ENCODE results near the gene PROSER3. TPM values are rescaled to one million over a fixed set of nuclear protein-coding genes. Genes with fewer than 3 reads are reported as not detected.
A peak's percentile ranks its signal among the peaks of the same experiment; 100 is the strongest.

Gene PROSER3
- total and polyA plus RNA-seq, 9 of the 15 experiments (the other 6 are each of a cell fraction or from before 2014, with no cell fraction given) = 1.0 to 39.5 (median 5.1) TPM

GRCh38 chr19:35715981-35716800 is 41.8 kb upstream of the PROSER3 start:
- no peaks in the 10 kb centered on the region for H3K9me3 ChIP-seq (replicated peaks; ENCODE audit: control insufficient read depth, insufficient read depth, low read depth, low read length)
- no peaks in the 10 kb centered on the region for H3K9me1 ChIP-seq (ENCODE audit: control insufficient read depth, insufficient read depth, low read length)
- in situ Hi-C loops (cut with MboI) = no loop called here
- CTCF ChIA-PET (ENCODE audit: low intra/inter-chr PET ratio) = interaction anchor here (0.6 to 3.0 kb wide), 10 partner anchors 15 to 364 kb away, joined by 3 to 76 read pairs (median 4); partner anchors contain the start of gene TMEM147
- peak overlapping the region; percentile 79 for H3K27ac ChIP-seq (ENCODE audit: extremely low read depth, low read depth, low read length)
- peak in 3 of 4 experiments; percentile 45 to 48 (median 47) for DNase-seq (ENCODE audit: extremely low read depth in 1 of 4, low spot score in 3 of 4)
- H2AFZ ChIP-seq (ENCODE audit: low read depth, low read length) = peak overlapping the region; percentile 94
- H3K4me1 ChIP-seq (replicated peaks in 1 of 2; ENCODE audit: control insufficient read depth in 2 of 2, insufficient read depth in 2 of 2, low read length in 2 of 2) = peaks cover 14 to 60% of the 10 kb centered on the region in 2 experiments
- peaks cover 6 to 32% of the 10 kb centered on the region in 2 experiments; a peak in 4 of 5 replicates for H3K27me3 ChIP-seq (ENCODE audit: control insufficient read depth in 2 of 2, insufficient read depth in 2 of 2, low read length in 2 of 2)
- peaks cover 18% of the 10 kb centered on the region; the same call in 2 of the 3 replicates for H3K36me3 ChIP-seq (ENCODE audit: control insufficient read depth, insufficient read depth, low read length)
- H3K9ac ChIP-seq (ENCODE audit: insufficient read depth in 1 of 2, low read depth in 2 of 2, low read length in 2 of 2) = peak overlapping the region; percentile 78 to 91
- WGBS (ENCODE audit: insufficient coverage, low coverage, missing lambda C conversion rate) = 45% methylated on average over 40 of the region's 52 CpGs
- no peak for FAIRE-seq
- POLR2A ChIA-PET = interaction anchor here (0.6 kb wide), 1 partner anchor 52 kb away, joined by 3 read pairs; no protein-coding TSS in a partner anchor
- intact Hi-C loops (cut with micrococcal nuclease) = loop anchor here (2.0 kb wide), 2 partner anchors 105 to 161 kb away; no protein-coding TSS in a partner anchor
- H3K79me2 ChIP-seq (ENCODE audit: control insufficient read depth, insufficient read depth, low read length) = peaks cover 28% of the 10 kb centered on the region
- peak overlapping the region; percentile 89 for H3K4me2 ChIP-seq (ENCODE audit: insufficient read depth, low read length)
- peak; percentile 25 for ATAC-seq
- 0 out of 2 replicates have a peak, but pooled peaks cover 11% of the 10 kb centered on the region for H4K20me1 ChIP-seq (replicated peaks; ENCODE audit: control insufficient read depth, insufficient read depth, low read length)
- H3K4me3 ChIP-seq = peak overlapping the region; percentile 96
- BruUV-seq (replicated peaks) = no TSS peak
- 0 out of 2 replicates have a peak, but pooled peaks have one; percentile 4 for TF ChIP-seq ZNF175 (CRISPR knock-in tag; IDR thresholded peaks at IDR 0.05; ENCODE audit: low read depth)
- no peak for TF ChIP-seq JUN (IDR thresholded peaks at IDR 0.05; ENCODE audit: borderline replicate concordance, low read depth, low read length)
- 0 out of 2 replicates have a peak, but pooled peaks have one; percentile 8 for TF ChIP-seq JUN (CRISPR knock-in tag; IDR thresholded peaks at IDR 0.05; ENCODE audit: borderline replicate concordance)
- peak; percentile 9; the same call in 1 of the 2 replicates for TF ChIP-seq ZNF717 (CRISPR knock-in tag; IDR thresholded peaks at IDR 0.05)
- no peak for TF ChIP-seq ZNF3 (CRISPR knock-in tag; IDR thresholded peaks at IDR 0.05)
- peak; percentile 27 for TF ChIP-seq KDM5B (IDR thresholded peaks at IDR 0.05; ENCODE audit: insufficient replicate concordance, low read depth, low read length)
- TF ChIP-seq HDAC8 (tag; IDR thresholded peaks at IDR 0.05) = 0 out of 2 replicates have a peak, but pooled peaks have one; percentile 28
- TF ChIP-seq ZNF592 (IDR thresholded peaks at IDR 0.05) = 0 out of 2 replicates have a peak, but pooled peaks have one; percentile 25
- peak; percentile 83 to 87 for TF ChIP-seq E2F6 (IDR thresholded peaks at IDR 0.05; ENCODE audit: borderline replicate concordance in 1 of 2, extremely low read depth in 1 of 2, insufficient read depth in 1 of 2, insufficient read length in 1 of 2, low read depth in 1 of 2, low read length in 1 of 2, poor library complexity in 1 of 2, severe bottlenecking in 1 of 2)

Measured in K562 (cell line).